D721Med (cell line): ENCODE data around the gene ASB1.

Experiments
- DNase-seq: peaks from one replicate; pipeline ENCODE4 v3.0.0; 2011; ENCODE audit warnings: low spot score; ENCODE audit not compliant: insufficient read length
- FAIRE-seq: peaks from 2 replicates; lab custom pipeline; 2011; peaks lifted over from hg19 to GRCh38; lab: Jason Lieb, UNC
- CTCF ChIP-seq: IDR thresholded peaks from 2 replicates; pipeline ENCODE4 v1.5.1; 2012; ENCODE audit warnings: mild to moderate bottlenecking, control low read depth; ENCODE audit not compliant: insufficient read depth; ENCODE audit errors: missing control alignments

Gene ASB1

GRCh38 chr2:238493880-238494572 lies 67.3 kb downstream of the ASB1 start:
- FAIRE-seq (no peak), DNase-seq (no peak)
- TF ChIP-seq CTCF, result no peak

GRCh38 chr2:238494573-238494961 lies 67.8 kb downstream of the ASB1 start:
- DNase-seq (no peak), FAIRE-seq (no peak)
- no peak for TF ChIP-seq CTCF

GRCh38 chr2:238495422-238495821 lies 68.7 kb downstream of the ASB1 start:
- TF ChIP-seq CTCF, result no peak
- FAIRE-seq, result no peak
- DNase-seq, result no peak

GRCh38 chr2:238496756-238497609 lies 70.3 kb downstream of the ASB1 start:
- FAIRE-seq (no peak), DNase-seq (no peak)
- TF ChIP-seq CTCF, result no peak

- FAIRE-seq (no peak), DNase-seq (no peak)
- no peak for TF ChIP-seq CTCF
Observed at GRCh38 chr2:238497610-238498005, 70.9 kb downstream of the ASB1 start.

- no peak for TF ChIP-seq CTCF
- FAIRE-seq (no peak), DNase-seq (no peak)
Observed at GRCh38 chr2:238498188-238498587, 71.5 kb downstream of the ASB1 start.
